GM19455 (cell line): Measurements from ENCODE around the gene DYNC2LI1.
"Not testable (repeated sequence)": the region's sequence is repeated elsewhere in the genome, so short reads cannot be mapped to it uniquely, and the experiment has no call there.

Experiments used
- ATAC-seq: cut with Tn5 transposase; IDR thresholded peaks from one replicate; pipeline ENCODE4 v1.9.1; 2021; ENCODE audit not compliant: unreplicated experiment

The DYNC2LI1 gene

GRCh38 chr2:43773876-43774613, at the start of gene DYNC2LI1:
Gene DYNC2LI1, plus strand, starts transcription at chr2:43774039. Its CDS starts 100 bp downstream, at chr2:43774139.
- peak; percentile 100 for ATAC-seq

GRCh38 chr2:43724728-43725526, 48.9 kb upstream of the DYNC2LI1 start:
- no peak for ATAC-seq

GRCh38 chr2:43725711-43726246, 48.1 kb upstream of the DYNC2LI1 start:
- ATAC-seq: no peak

GRCh38 chr2:43726961-43727633, 46.7 kb upstream of the DYNC2LI1 start:
- ATAC-seq: not testable (repeated sequence)

- ATAC-seq: no peak
Observed at GRCh38 chr2:43727634-43728014, 46.2 kb upstream of the DYNC2LI1 start.

GRCh38 chr2:43729491-43730174, 44.2 kb upstream of the DYNC2LI1 start:
- no peak for ATAC-seq

- no peak for ATAC-seq
Observed at GRCh38 chr2:43731211-43731610, 42.6 kb upstream of the DYNC2LI1 start.

GRCh38 chr2:43736637-43737036, 37.2 kb upstream of the DYNC2LI1 start:
- ATAC-seq: no peak

GRCh38 chr2:43737097-43737854, 36.6 kb upstream of the DYNC2LI1 start:
- ATAC-seq: no peak

GRCh38 chr2:43737855-43738254, 36.0 kb upstream of the DYNC2LI1 start:
- no peak for ATAC-seq

- ATAC-seq: no peak
Observed at GRCh38 chr2:43738257-43738656, 35.6 kb upstream of the DYNC2LI1 start.

- no peak for ATAC-seq
Observed at GRCh38 chr2:43743706-43744105, 30.1 kb upstream of the DYNC2LI1 start.

GRCh38 chr2:43745457-43745856, 28.4 kb upstream of the DYNC2LI1 start:
- ATAC-seq: no peak

- ATAC-seq: no peak
Observed at GRCh38 chr2:43748333-43748732, 25.5 kb upstream of the DYNC2LI1 start.

- ATAC-seq: no peak
Observed at GRCh38 chr2:43749583-43749982, 24.3 kb upstream of the DYNC2LI1 start.

- ATAC-seq: no peak
Observed at GRCh38 chr2:43751476-43751990, 22.3 kb upstream of the DYNC2LI1 start.

GRCh38 chr2:43752302-43752701, 21.5 kb upstream of the DYNC2LI1 start:
- no peak for ATAC-seq

- no peak for ATAC-seq
Observed at GRCh38 chr2:43754180-43754579, 19.7 kb upstream of the DYNC2LI1 start.

- no peak for ATAC-seq
Observed at GRCh38 chr2:43758739-43759138, 15.1 kb upstream of the DYNC2LI1 start.

GRCh38 chr2:43759195-43759594, 14.6 kb upstream of the DYNC2LI1 start:
- ATAC-seq: no peak
